ENCODE results near the gene TMEM86B.

Gene TMEM86B

GRCh38 chr19:55245236-55245904 is 16.8 kb upstream of the TMEM86B start:
- no peak for TF ChIP-seq SIN3A (IDR thresholded peaks at IDR 0.05; ENCODE audit: borderline replicate concordance, insufficient read depth, low read length)
- no peak for TF ChIP-seq POLR2AphosphoS5 (IDR thresholded peaks at IDR 0.05; ENCODE audit: low read depth, low read length)
- TF ChIP-seq, protein P1, sequence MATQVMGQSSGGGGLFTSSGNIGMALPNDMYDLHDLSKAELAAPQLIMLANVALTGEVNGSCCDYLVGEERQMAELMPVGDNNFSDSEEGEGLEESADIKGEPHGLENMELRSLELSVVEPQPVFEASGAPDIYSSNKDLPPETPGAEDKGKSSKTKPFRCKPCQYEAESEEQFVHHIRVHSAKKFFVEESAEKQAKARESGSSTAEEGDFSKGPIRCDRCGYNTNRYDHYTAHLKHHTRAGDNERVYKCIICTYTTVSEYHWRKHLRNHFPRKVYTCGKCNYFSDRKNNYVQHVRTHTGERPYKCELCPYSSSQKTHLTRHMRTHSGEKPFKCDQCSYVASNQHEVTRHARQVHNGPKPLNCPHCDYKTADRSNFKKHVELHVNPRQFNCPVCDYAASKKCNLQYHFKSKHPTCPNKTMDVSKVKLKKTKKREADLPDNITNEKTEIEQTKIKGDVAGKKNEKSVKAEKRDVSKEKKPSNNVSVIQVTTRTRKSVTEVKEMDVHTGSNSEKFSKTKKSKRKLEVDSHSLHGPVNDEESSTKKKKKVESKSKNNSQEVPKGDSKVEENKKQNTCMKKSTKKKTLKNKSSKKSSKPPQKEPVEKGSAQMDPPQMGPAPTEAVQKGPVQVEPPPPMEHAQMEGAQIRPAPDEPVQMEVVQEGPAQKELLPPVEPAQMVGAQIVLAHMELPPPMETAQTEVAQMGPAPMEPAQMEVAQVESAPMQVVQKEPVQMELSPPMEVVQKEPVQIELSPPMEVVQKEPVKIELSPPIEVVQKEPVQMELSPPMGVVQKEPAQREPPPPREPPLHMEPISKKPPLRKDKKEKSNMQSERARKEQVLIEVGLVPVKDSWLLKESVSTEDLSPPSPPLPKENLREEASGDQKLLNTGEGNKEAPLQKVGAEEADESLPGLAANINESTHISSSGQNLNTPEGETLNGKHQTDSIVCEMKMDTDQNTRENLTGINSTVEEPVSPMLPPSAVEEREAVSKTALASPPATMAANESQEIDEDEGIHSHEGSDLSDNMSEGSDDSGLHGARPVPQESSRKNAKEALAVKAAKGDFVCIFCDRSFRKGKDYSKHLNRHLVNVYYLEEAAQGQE (IDR thresholded peaks at IDR 0.05; ENCODE audit: insufficient read depth in 1 of 2, low read depth in 2 of 2, low read length in 2 of 2): no peak
- no peak for TF ChIP-seq FOXP2 (optimal IDR thresholded peaks at IDR 0.05; ENCODE audit: borderline replicate concordance, extremely low read depth, extremely low read length, insufficient read depth)
- no peak for TF ChIP-seq TAF1 (IDR thresholded peaks at IDR 0.05; ENCODE audit: borderline replicate concordance, insufficient read depth, low read length)

DNA sequence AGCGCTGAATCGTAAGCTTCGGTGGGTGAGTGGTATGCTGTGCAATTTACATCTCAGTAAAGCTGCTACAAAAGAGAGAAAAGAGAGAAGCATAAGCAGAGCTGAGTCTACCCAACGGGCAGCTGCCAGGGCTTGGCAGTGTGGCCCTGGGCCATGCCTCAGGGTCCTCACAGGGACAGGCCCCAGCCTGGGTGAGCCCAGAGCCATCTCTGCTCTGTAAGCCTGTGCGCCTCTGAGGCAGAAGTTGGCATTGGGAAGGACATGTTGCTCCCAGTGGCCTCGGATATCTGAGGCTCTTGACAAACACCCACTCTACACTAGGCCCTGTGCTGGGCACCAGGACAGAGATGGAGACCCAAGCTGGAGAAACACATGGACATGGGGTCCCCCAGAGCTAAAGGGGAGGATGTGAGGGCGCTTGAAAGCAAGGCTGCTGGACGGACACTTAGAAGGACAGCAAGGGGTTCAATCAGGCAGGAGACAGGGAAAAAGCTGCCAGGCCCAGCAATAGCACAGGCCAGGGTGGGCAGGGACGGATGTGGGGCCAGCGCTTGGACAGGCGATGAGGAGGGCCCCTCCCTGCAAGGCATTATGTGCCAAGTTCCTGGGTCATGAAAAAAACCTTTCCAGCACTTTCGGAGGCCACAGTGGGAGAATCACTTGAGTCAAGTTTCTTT is 15.6 kb upstream of the TMEM86B start:
- TF ChIP-seq, protein P1 (IDR thresholded peaks at IDR 0.05; ENCODE audit: insufficient read depth in 1 of 2, low read depth in 2 of 2, low read length in 2 of 2): no peak
- TF ChIP-seq FOXP2 (optimal IDR thresholded peaks at IDR 0.05; ENCODE audit: borderline replicate concordance, extremely low read depth, extremely low read length, insufficient read depth) (no peak), POLR2AphosphoS5 (IDR thresholded peaks at IDR 0.05; ENCODE audit: low read depth, low read length) (no peak), SIN3A (IDR thresholded peaks at IDR 0.05; ENCODE audit: borderline replicate concordance, insufficient read depth, low read length) (no peak), TAF1 (IDR thresholded peaks at IDR 0.05; ENCODE audit: borderline replicate concordance, insufficient read depth, low read length) (no peak)

GRCh38 chr19:55242517-55242916 is 14.0 kb upstream of the TMEM86B start:
- TF ChIP-seq FOXP2 (optimal IDR thresholded peaks at IDR 0.05; ENCODE audit: borderline replicate concordance, extremely low read depth, extremely low read length, insufficient read depth) (no peak), SIN3A (IDR thresholded peaks at IDR 0.05; ENCODE audit: borderline replicate concordance, insufficient read depth, low read length) (no peak), TAF1 (IDR thresholded peaks at IDR 0.05; ENCODE audit: borderline replicate concordance, insufficient read depth, low read length) (no peak), POLR2AphosphoS5 (IDR thresholded peaks at IDR 0.05; ENCODE audit: low read depth, low read length) (no peak)
- TF ChIP-seq, protein P1 (IDR thresholded peaks at IDR 0.05; ENCODE audit: insufficient read depth in 1 of 2, low read depth in 2 of 2, low read length in 2 of 2): no peak

DNA sequence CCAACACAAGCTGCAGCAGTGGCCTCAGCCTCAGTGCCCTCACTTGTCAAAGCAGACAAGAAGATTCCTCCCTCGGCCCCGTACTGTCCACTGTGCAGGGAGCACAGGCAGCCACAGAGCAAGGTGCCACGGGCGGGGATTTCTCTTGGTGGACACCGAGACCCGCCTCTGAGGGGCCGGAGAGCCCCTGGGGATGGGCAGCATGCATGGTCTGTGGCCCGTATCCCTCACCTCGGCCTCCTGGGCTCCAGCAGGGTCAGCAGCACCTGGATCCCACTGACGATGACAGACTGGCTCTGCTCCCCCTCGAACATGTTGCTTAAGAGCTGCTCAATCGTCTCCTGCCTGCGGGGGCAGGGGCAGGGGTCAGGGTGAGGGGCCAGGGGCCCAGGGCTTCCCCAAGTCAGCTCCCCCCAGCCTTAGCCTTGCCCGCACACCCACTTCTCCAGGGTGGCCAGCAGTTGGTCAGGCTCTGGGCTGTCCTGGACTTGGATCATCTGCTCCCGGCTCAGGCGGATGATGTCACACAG is 13.4 kb upstream of the TMEM86B start:
- TF ChIP-seq SIN3A (IDR thresholded peaks at IDR 0.05; ENCODE audit: borderline replicate concordance, insufficient read depth, low read length) (no peak), TAF1 (IDR thresholded peaks at IDR 0.05; ENCODE audit: borderline replicate concordance, insufficient read depth, low read length) (no peak), POLR2AphosphoS5 (IDR thresholded peaks at IDR 0.05; ENCODE audit: low read depth, low read length) (no peak), FOXP2 (optimal IDR thresholded peaks at IDR 0.05; ENCODE audit: borderline replicate concordance, extremely low read depth, extremely low read length, insufficient read depth) (no peak)
- TF ChIP-seq, protein P1 (IDR thresholded peaks at IDR 0.05; ENCODE audit: insufficient read depth in 1 of 2, low read depth in 2 of 2, low read length in 2 of 2): no peak
